GM10847 (cell line): ENCODE data around the gene LMTK2.

Experiments used
- POLR2A ChIP-seq: IDR thresholded peaks from 2 replicates; pipeline ENCODE4 v1.6.1; 2011; ENCODE audit not compliant: insufficient read length; ENCODE audit errors: extremely low read depth

LMTK2 gene

DNA sequence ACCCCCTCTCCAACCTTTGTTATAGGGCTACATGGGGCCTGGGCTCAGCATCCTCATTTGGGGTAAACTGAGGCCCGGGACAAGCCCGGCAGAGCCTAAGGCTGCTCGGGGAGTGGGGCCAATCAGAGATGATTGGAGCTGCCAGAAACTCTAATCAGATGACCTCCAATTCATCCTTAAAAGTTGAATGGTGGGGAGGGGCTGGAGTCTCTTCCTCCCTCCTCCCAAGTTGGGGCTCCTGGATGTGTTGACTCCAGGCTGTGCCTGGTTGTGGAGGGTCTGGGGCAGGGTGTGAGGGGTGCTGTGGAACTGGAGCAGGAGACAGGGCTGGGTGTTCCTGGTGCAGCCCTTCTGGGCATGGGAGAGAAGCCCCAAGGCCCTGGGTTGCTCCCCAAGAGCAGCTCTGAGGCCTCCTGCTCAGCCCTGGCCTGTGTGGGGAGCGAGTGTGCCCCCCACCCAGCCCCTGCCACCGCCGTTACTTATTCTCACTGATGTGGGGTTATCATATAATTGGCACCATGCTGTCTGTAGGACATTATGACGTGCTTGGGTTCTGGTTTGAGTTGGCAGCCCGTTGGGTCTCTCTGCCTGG lies 106.7 kb downstream of the LMTK2 start:
- TF ChIP-seq POLR2A = no peak

GRCh38 chr7:98213888-98214810 lies 107.5 kb downstream of the LMTK2 start:
- TF ChIP-seq POLR2A = no peak

DNA sequence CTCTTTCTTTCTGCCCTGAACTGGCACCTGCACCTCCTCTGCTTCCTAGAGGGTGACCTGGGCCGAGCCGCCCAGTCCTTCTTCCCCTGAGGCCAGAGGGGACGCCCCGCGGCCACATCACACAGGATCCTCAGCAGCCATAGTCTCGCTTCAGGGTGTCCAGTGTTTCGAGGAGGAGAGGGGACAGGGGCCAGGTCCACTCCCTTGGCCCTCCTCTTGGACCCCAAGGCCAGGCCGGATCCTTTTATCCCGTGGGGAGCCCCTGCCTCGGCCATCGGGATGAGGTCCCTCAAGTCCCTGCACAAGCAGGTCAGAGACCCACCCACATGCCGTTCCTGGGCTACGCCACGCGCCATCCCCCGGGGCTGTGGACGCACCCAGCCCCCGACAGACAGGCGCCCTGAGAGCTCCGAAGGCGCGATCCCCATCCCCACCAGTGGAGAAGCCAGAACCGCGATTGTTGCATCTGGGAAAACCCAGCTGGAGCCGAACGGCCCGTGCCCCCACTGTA lies 108.2 kb downstream of the LMTK2 start:
- TF ChIP-seq POLR2A = no peak

DNA sequence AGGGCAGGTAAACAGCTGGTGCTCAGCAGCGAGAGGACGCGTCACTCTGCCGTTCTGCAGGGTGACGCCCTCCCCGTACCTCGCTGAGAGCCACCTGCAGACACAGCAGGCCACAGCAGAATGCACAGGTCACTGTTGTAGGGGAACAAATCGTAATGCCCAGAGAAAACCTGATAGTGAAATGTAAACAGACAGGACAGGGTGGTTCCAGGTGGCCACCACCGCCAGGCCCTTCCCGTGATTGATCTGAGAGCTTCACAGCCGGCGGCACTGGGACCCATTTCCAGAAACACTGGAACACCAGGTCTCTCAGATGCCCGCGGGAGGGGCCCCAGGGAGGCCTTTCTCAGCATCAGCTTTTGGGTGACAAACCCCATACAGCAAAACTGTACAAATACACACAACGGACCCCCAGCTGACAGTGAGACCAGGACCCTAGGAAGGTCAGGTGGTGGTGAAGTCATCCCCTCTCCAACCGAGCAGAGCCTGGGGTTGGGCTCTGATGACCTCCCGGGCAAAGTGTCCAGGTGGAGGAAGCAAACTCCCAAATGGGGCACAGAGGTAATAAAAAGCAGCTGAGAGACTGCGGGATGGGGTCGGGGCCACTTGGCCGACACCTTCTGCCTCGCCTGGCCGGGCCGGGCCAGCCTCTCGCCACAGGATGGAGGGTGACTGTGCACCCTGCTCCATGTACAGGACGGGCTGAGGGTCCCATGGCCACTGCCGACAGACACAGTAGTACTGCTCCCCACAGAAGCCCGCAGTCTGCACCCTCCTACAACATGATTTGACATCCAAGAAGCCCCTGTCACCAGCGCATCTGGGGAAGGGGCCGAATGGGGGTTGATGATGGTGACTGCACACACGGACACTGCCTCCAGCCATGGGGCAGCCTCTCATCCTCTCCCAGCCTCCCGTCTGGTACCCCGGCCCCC lies 109.2 kb downstream of the LMTK2 start:
- TF ChIP-seq POLR2A = no peak

DNA sequence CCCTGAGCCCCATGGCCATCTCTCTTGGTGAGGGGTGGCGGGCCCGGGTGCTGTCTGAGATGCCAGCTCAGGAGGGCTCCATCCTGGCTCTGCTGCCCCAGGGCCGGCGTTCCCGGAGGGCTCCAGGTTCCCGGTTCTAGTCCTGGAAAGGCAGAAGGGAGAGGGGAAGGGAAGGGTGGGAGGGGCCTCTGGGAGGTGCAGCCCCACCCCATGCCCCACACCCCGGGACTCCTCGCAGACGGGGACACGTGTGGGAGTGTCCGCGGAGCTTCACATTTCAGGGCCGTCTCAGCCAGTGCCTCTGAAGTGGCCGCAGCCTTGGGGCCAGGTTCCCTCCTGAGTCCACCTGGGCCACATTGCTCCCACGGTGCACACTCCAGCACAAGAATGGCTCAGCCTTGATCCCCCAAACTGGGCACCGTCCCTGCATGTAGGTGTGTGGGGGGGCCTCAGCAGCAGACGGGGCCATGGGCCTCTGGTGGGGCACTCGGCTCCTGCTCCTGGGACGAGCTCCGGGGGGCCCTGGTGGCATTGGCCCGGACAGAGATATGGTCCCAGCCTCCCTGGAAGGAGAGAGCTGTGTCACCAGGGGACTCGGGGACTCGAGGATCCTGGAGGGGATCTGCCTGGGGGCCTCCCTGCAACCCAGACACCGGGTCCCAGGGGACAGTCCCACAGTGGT lies 110.4 kb downstream of the LMTK2 start:
- TF ChIP-seq POLR2A = no peak

DNA sequence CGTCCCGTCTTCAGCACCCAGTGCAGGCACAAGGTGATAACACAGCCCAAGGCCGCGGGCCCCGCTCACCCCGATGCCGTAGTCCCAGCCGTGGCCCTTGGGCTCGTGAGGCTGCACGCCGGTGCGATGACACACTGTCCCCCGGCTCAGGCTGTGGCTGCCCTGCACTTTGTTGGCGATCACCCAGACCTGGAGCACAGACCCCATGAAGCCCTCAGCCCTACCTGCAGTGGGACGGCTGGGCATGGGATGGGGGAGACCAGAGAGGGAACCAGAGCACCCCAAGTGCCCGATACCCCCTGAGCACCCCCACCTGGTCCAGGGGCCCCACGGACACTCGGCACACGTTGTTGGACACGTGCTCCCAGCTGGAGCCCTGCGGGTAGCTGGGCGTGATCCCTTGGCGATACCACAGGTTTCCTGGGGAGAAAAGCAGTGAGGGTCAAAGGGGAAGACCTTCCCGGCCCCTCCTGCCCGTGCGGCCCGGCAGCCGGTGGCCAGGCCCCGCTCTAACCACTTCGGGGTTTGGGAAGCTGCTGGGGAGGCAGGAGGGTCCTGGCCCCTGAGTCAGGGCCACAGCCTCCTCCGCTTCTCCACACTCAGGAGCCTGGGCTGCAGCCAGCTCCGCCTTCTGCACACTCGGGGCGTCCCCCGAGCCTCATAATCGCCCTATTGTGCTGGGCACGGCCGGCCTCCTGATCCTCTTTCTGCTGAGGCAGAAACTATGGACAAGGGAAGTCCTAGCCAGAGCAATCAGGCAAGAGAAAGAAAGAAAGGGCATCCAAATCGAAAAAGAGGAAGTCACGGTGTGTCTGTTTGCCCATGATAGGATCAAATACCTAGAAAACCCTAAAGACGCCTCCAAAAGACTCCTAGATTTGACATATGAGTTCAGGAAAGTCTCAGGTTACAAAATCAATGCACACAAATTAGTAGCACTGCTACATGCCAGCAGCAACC lies 111.2 kb downstream of the LMTK2 start:
- no peak for TF ChIP-seq POLR2A

GRCh38 chr7:98221611-98222532 lies 115.2 kb downstream of the LMTK2 start:
- no peak for TF ChIP-seq POLR2A

- no peak for TF ChIP-seq POLR2A
Observed at GRCh38 chr7:98222533-98223195, 116.0 kb downstream of the LMTK2 start.

DNA sequence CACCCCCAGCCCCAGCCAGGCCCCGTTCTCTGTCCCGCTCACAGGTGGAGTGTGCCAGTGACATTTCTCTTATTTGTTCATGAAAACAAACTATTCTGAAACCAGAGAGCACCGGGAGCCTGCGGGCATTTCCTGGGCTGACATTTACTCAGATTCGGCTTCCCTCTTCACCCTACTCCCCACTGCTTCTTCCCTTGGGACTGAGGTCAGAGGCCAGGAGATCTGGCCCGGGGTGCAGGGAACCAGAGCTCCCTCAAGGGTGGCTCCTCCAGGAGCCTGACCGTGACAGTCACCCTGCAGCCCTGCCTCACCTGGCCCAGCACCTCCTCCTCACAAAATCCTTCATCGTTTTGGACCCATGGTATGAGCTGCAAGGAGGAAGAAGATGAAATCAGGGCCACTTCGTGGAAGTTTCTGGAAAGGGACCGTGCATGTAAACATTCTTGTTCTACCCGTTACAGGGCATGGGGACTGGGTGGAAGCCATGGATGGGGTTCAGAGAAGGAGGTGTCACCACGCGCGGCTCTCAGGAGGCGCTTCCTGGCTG lies 116.8 kb downstream of the LMTK2 start:
- no peak for TF ChIP-seq POLR2A

DNA sequence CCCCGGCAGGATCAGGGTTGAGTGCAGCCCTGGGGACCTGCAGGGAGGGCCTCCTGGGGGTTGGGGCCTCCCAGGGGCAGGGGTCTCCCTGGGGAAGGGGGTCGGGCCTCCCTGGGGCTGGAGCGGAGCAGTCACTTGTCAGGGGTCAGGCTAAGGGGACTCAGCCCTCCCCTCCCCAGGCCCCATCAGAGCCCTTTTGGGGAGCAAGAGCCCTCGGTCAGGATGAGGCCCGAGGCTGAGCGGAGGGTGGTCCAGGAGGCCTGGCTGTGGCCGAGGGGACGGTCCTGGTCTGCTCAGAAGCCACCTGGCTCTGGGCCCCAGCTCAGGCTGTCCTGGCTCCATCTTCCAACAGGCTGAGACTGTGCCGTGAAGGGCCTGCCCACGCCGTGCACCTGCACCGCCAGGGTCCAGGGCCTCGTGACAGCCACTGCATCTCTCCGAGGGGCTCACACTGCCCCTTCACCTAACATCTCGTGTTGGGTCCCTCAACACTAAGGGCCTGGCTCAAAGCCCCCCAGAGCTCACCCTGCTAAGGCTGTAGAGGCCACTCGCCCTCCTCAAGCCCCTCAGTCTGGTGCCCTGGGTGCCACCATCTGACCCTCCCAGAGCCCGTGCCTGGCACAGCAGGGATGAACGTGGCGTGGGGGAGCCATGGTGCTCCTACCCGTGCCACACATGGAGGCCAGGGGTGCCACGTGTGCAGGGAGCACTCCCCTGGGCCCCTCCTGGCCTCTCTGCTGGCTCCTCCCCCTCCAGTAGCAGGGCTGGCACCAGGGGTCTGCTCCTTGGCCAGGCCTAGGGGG lies 117.4 kb downstream of the LMTK2 start:
- TF ChIP-seq POLR2A = no peak

- no peak for TF ChIP-seq POLR2A
Observed at GRCh38 chr7:98224701-98225181, 118.1 kb downstream of the LMTK2 start.
